ENCODE measurements around the gene CSNK1D. TPM values are rescaled to one million over a fixed set of nuclear protein-coding genes. Genes with fewer than 3 reads are reported as not detected.

The CSNK1D gene
- total and polyA plus RNA-seq, 4 donors: 72.7 to 160 (median 123) TPM

GRCh38 chr17:82320956-82321927 lies 47.7 kb upstream of the CSNK1D start:
- no peak overlapping the region for H3K4me3 ChIP-seq
- no peak for ATAC-seq (ENCODE audit: insufficient read depth, low FRiP score)

GRCh38 chr17:82320140-82320840 lies 46.8 kb upstream of the CSNK1D start:
- DNase-seq (no peak), ATAC-seq (ENCODE audit: insufficient read depth, low FRiP score) (no peak)
- Histone ChIP-seq H3K27ac (ENCODE audit: low read depth in 1 of 2, low read length in 1 of 2) (no peak overlapping the region), H3K36me3 (ENCODE audit: control insufficient read depth in 4 of 4, insufficient read depth in 4 of 4, low read length in 4 of 4) (peaks cover 0 to 4% (median 0%) of the 10 kb centered on the region in 4 donors), H3K9me3 (ENCODE audit: control insufficient read depth in 4 of 4, insufficient read depth in 3 of 4, low read length in 3 of 4) (no peaks in the 10 kb centered on the region), H3K4me3 (no peak overlapping the region), H3K4me1 (ENCODE audit: control insufficient read depth in 5 of 5, insufficient read depth in 5 of 5, low read length in 5 of 5) (peaks cover 0 to 7% (median 3%) of the 10 kb centered on the region in 5 donors), H3K9ac (ENCODE audit: insufficient read depth in 1 of 2, low read length in 2 of 2) (no peak overlapping the region), H3K27me3 (ENCODE audit: control insufficient read depth in 3 of 3, insufficient read depth in 3 of 3, low read length in 2 of 3) (peaks cover 0 to 23% (median 0%) of the 10 kb centered on the region in 3 donors)
- no peak for TF ChIP-seq CTCF (IDR thresholded peaks at IDR 0.05; ENCODE audit: control extremely low read depth, extremely low read depth)
- WGBS, 2 donors: 74 to 89% methylated on average over 26 of the region's 26 CpGs

More at GRCh38 chr17:82320956-82321927, 47.7 kb upstream of the CSNK1D start:
- DNase-seq: no peak
- Histone ChIP-seq H3K4me1 (ENCODE audit: control insufficient read depth in 5 of 5, insufficient read depth in 5 of 5, low read length in 5 of 5) (peaks cover 0 to 3% (median 0%) of the 10 kb centered on the region in 5 donors), H3K27ac (ENCODE audit: low read depth in 1 of 2, low read length in 1 of 2) (no peak overlapping the region), H3K9me3 (ENCODE audit: control insufficient read depth in 4 of 4, insufficient read depth in 3 of 4, low read length in 3 of 4) (no peaks in the 10 kb centered on the region), H3K9ac (ENCODE audit: insufficient read depth in 1 of 2, low read length in 2 of 2) (no peak overlapping the region), H3K36me3 (ENCODE audit: control insufficient read depth in 4 of 4, insufficient read depth in 4 of 4, low read length in 4 of 4) (peaks cover 0 to 8% (median 0%) of the 10 kb centered on the region in 4 donors), H3K27me3 (ENCODE audit: control insufficient read depth in 3 of 3, insufficient read depth in 3 of 3, low read length in 2 of 3) (peaks cover 0 to 14% (median 0%) of the 10 kb centered on the region in 3 donors)
- WGBS, 2 donors: 40 to 50% methylated on average over 63 to 65 of the region's 65 CpGs
- TF ChIP-seq CTCF (IDR thresholded peaks at IDR 0.05; ENCODE audit: control extremely low read depth, extremely low read depth): peak; percentile 63

- 94 to 95% methylated on average over 35 of the region's 35 CpGs for WGBS, 2 donors
- peaks cover 0 to 23% (median 0%) of the 10 kb centered on the region in 3 donors for H3K27me3 ChIP-seq (ENCODE audit: control insufficient read depth in 3 of 3, insufficient read depth in 3 of 3, low read length in 2 of 3)
- H3K9ac ChIP-seq (ENCODE audit: insufficient read depth in 1 of 2, low read length in 2 of 2): no peak overlapping the region
- ATAC-seq (ENCODE audit: insufficient read depth, low FRiP score): no peak
- no peak overlapping the region for H3K4me3 ChIP-seq
- peaks cover 0 to 4% (median 0%) of the 10 kb centered on the region in 4 donors for H3K36me3 ChIP-seq (ENCODE audit: control insufficient read depth in 4 of 4, insufficient read depth in 4 of 4, low read length in 4 of 4)
- H3K9me3 ChIP-seq (ENCODE audit: control insufficient read depth in 4 of 4, insufficient read depth in 3 of 4, low read length in 3 of 4): no peaks in the 10 kb centered on the region
- no peak overlapping the region for H3K27ac ChIP-seq (ENCODE audit: low read depth in 1 of 2, low read length in 1 of 2)
- peaks cover 0 to 7% (median 3%) of the 10 kb centered on the region in 5 donors for H3K4me1 ChIP-seq (ENCODE audit: control insufficient read depth in 5 of 5, insufficient read depth in 5 of 5, low read length in 5 of 5)
- no peak for DNase-seq
- TF ChIP-seq CTCF (IDR thresholded peaks at IDR 0.05; ENCODE audit: control extremely low read depth, extremely low read depth): no peak
Measured at GRCh38 chr17:82319619-82320062, 46.1 kb upstream of the CSNK1D start.
